Measurements from ENCODE around the gene A1BG.
"Not testable (repeated sequence)": the region's sequence is repeated elsewhere in the genome, so short reads cannot be mapped to it uniquely, and the experiment has no call there.

A1BG gene

GRCh38 chr19:58332697-58333096 lies 20.6 kb downstream of the A1BG start:
- DNase-seq: no peak

DNA sequence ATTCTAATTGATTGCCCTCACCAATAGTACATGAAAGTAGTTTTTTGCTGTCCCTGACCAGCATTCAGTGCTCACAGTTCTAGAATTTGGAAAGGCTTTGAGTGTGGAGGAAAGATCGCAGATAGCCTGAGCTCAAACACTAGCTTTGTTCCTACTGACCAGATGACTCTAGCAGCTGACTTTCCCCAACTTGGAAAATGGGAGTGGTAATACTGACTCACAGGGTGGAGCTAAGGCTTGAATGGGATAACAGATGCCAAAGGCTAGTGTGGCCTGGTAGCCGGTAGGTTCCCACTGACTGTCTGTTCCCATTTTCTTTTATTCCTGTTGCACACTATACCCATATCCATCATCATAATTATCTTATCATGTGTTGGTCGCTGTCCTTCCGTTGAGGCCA lies 22.8 kb downstream of the A1BG start:
- no peak for DNase-seq

DNA sequence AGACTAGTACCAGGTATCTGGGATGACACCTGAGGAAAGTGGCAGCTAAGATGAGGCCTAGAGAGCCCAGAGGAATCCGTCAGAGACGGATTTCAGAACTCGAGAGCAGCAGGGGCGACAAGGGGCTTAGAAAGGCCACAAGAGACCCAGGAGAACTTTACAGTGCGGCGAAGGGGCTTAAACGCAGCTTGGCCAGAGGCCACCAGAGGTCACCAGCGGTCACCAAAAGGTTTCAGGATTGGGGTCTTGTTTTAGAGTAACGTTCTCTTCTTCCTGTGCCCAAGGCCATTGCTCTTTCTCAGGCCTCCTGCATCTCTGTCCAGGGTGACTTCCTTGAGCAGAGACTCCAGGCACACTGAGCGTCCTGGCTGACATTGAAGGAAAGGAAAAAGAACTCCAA lies 24.3 kb downstream of the A1BG start:
- no peak for DNase-seq

- DNase-seq: peak; percentile 93
Observed at GRCh38 chr19:58326914-58327726, 26.2 kb downstream of the A1BG start, which contains the start of gene ZSCAN22. Gene ZSCAN22 (plus strand): TSS chr19:58326994. CDS start chr19:58334803, 7,809 bp downstream.

DNA sequence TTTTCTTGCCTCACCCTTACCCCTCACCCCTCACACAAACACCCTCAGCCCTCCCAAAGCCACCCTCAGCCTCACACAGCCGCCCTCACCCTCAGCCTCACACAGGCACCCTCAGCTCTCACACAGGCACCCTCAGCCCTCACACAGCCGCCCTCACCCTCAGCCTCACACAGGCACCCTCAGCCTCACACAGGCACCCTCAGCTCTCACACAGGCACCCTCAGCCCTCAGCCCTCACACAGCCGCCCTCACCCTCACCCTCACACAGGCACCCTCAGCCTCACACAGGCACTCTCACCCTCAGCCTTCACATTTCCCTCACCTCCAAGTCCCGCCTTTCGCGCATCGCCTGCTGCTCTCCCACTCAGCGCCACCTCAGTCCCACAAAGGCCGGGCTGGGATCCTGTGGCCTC lies 26.8 kb downstream of the A1BG start:
- DNase-seq: no peak

DNA sequence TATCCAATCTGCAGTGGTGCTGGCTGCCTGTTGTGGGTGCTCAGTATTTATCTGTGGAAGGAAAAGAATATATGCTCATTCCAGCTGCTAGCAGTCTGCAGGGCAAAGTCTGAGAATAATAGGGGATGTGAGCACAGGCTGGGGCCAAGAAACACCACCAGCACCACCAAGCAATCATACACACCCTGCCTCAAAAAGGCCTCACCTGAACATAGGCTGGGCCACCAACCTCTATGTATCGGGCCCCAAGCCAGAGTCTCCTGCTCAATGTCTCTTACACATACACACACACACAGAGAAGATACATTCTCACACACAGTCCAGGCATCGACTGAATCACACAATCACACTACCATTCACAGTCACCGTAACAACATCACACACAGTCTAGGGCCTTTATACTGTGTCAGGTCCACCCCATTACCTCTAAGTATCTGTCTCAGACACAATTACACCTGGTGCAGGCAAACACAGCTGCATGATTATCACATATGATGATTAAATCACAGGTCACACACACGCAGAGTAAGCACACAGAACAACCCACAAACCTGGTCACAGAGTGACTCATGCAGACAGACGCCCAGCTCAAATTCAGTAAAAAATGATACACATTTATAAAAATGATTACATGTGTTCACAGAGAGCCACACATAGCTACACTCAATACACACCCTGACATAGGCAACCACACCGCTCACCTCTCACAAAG lies 27.8 kb downstream of the A1BG start:
- peak; percentile 15 for DNase-seq

- DNase-seq: no peak
Observed at GRCh38 chr19:58319241-58319640, 34.1 kb downstream of the A1BG start.

DNA sequence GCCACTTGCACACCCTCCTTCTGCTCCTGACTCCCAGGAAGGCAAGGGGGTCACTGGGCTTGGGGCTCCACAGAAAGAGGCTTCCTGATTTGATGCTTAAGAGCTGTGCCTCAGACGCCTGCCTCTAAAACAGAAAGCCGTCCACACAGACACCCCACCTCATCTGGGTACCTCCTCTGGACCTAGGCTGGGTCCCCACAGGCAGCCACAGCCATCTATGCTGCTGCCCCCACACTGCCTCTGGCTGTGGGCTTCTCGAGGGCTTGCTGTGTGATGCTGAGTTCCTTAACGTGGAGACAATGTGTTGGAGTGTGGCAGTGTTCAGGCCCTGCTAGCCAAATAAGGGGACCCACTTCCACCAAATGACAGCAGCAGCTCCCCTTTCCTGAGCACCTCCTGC lies 35.0 kb downstream of the A1BG start:
- no peak for DNase-seq

- DNase-seq: no peak
Observed at GRCh38 chr19:58317476-58318072, 35.7 kb downstream of the A1BG start.

DNA sequence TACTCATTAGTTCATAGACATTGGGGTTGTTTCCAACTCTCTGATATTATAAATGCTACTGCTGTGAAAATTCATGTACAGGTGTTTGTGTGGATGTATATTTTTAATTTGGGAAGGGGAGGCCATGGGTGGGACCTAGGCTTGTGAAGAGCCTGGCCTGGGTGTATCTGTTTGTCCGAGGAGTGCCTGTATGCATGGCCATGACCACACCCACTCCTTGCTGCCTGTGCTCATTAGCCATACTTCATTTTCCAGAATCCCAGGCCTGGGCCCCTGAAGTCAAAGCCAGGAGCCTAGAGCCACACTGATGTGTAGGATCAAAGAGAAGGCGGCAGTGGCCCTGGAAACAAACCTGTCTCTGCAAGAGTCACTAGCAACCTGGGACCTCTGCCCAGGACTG lies 37.7 kb downstream of the A1BG start:
- no peak for DNase-seq

GRCh38 chr19:58311345-58311865 lies 41.9 kb downstream of the A1BG start:
- DNase-seq: no peak

DNA sequence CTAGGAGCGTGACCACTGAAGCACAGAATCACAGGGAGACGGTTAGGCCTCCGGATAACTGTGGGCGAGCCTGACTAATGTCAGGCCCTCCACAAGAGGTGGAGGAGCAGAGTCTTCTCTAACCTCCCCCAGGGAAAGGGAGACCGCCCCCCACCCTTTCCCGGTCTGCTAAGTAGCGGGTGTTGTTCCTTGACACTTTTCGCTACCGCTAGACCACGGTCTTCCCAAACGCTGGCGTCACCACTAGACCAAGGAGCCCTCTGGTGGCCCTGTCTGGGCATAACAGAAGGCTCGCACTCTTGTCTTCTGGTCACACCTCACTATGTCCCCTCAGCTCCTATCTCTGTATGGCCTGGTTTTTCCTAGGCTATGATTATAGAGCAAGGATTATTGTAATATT lies 42.6 kb downstream of the A1BG start:
- not testable (repeated sequence) for DNase-seq

GRCh38 chr19:58307736-58308135 lies 45.6 kb downstream of the A1BG start:
- DNase-seq: no peak

DNA sequence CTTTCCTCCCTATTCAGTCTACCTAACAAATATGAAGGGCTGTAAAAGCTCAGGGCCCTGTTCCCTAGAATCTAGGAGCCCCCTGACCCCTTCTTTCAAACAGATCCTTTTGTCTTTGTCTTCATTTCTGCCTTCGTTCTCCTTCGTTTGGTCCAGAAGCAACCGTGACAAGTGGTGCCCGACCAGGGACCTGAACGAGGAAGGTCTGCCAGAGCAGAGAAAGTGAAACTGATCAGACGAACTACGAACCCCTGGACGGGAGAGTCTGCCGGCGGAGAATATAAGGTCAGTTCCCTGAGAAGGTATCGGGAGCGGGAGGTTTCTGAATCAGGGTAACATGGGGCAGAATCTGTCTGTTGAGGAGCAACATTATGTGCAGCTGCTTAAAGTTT lies 47.4 kb downstream of the A1BG start:
- no peak for DNase-seq

DNA sequence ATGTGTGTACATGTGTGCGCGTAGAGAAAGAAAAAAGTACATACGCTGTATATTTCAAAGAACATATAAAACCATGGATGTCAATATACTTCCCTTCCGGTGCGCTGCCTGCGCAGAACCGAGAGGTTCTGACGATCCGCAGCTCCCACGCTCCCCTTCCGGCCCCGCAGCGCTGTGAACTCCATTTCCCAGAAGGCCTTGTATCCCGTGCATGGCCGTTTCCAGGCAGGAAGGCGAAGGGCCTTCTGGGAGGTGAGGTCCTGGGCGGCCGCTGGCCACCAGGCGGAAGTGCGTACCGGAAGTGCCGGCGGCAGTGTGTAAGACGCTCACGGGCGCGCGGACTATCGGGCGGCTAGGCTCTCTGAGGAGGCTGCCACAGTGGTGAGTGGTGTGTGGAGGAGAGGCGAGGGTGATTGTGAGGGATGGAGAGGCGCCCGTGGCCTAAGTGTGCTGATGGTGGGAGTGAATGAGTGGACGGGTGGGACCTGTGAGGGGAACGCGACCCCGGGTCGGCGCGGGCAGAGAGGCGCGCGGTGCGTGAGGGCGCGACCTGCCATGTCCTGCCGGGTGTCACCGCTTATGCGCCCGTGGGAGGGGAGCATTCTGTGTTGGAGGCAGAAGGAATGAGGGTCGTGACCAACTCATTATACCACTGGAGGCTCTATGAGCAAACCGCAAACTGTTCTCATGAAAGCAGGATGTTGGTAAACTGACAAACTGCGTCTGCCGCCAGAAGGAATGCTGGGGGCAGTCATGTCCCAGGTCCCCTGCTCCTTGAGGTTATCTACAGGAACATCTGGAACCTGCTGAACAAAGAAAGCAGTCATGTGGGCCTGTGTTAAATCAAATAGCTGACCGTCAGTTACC lies 48.0 kb downstream of the A1BG start, which contains the start of gene ERVK3-1:
ERVK3-1 (plus strand) TSS at position 313 of the 867 bp plus-strand sequence. CDS start 6,792 bp downstream, outside the sequence.
- DNase-seq: peak; percentile 96

- no peak for DNase-seq
Observed at GRCh38 chr19:58304748-58305064, 48.6 kb downstream of the A1BG start.

GRCh38 chr19:58304255-58304654 lies 49.0 kb downstream of the A1BG start:
- DNase-seq: no peak

DNA sequence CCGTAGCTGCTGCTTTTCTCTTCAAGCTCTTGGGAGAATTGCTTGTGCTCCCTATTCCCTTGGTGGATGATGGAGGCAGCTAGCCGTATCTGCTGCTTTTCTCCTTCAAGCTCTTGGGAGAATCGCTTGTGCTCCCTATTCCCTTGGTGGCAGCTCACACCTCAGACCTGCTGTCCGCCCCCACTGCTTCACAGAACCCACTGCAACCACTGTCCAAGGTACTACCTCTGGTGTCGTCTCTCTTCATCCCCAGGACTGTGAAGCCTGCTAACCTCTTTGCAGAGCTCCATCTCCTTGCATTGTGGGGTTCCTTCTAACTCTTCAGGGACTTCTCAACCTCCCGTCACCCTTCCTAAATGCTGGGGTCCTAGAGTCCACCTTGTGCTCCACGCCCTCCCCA lies 52.7 kb downstream of the A1BG start:
- no peak for DNase-seq

- DNase-seq: no peak
Observed at GRCh38 chr19:58296104-58296503, 57.2 kb downstream of the A1BG start.
